Left cardiac atrium (tissue), 4 donors: ENCODE results near the gene AGAP9. TPM values are rescaled to one million over a fixed set of nuclear protein-coding genes. Genes with fewer than 3 reads are reported as not detected.
"Not testable (repeated sequence)": the region's sequence is repeated elsewhere in the genome, so short reads cannot be mapped to it uniquely, and the experiment has no call there.

ENCODE experiments used
- ATAC-seq, 2 donors: fragments of 200-7000 bp; cut with Tn5 transposase; one replicate each; pipeline ENCODE4 v1.9.1; 2020; ENCODE audit warnings: mild to moderate bottlenecking in 2 of 2, moderate library complexity in 2 of 2
- DNase-seq: peaks from one replicate; pipeline ENCODE4 v3.0.0-alpha.2; 2020
- intact Hi-C, 2 donors: fragments of 100-400 bp; cut with DNase I; formaldehyde crosslinking; loops; one replicate each; pipeline versions ENCODE4 v1.14.1 to v1.15.1; 2022 to 2023
- total RNA-seq, 2 donors: library from RNA; stranded (reverse); fragmentation: NEBNext Ultra II Directional; extraction: Animal tissue kit (Norgen Biotek cat#: 25700); gene quantifications; one replicate each; pipeline ENCODE4 v1.2.1, GENCODE V29; 2021
- donor health status: DM: no; HTN: yes; CAD: no.
- donor health status: DM: no; HTN: yes; CAD: no; lungs with severe emphysema.
- donor health status: DM: yes; HTN: yes; CAD: no.
- donor health status: Dilated cardiomyopathy.

AGAP9 gene
- total RNA-seq, 2 donors from 2014 or later: 2.6 to 2.7 TPM

- intact Hi-C loops, ATAC-seq, DNase-seq: not testable (repeated sequence)
Observed at GRCh38 chr10:47494226-47494625, 29.2 kb downstream of the AGAP9 start.

DNA sequence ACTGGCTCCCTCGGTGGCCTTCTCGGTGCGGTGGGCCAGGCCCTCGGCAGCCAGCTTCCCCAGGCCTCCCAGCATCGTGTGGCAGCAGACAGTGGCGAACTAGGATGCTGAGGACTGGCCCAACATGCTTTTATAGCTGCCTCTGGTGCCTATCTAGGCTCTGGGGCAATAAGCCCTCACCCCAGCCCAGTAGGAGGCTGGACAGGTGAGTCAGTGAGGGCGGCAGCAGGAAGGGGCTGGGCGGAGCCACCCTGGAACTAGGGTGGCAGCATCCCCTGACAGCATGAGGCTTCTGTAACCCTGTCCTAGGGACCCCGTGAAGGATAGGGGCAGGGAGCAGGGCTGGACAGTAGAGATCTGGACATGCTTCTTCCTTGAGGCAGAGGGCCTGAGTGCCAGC is 31.8 kb downstream of the AGAP9 start, which contains the start of gene FAM25G:
FAM25G (minus strand) TSS at position 101 of the 400 bp plus-strand sequence; CDS start at position 75, 26 bp downstream.
- intact Hi-C loops, ATAC-seq, DNase-seq: not testable (repeated sequence)

DNA sequence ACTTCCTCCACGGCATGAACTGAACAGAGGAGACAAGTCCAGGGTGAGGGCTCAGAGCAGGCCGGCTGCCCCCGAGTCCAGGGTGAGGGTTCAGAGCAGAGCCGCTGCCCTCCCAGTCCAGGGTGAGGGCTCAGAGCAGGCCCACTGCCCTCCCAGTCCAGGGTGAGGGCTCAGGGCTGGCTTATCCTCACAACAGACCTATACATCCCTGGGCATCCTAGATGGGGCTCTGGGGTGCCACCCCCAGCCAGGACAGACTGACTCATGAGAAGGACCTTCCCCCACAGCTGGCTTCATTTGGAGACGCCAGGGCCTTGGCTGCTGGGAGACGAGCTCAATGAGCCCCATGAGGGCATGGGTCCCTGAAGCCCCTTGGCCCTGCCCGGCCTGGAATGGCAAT is 33.8 kb downstream of the AGAP9 start:
- ATAC-seq, DNase-seq, intact Hi-C loops: not testable (repeated sequence)

GRCh38 chr10:47485943-47486342 is 37.5 kb downstream of the AGAP9 start:
- DNase-seq, ATAC-seq, intact Hi-C loops: not testable (repeated sequence)

- intact Hi-C loops, DNase-seq, ATAC-seq: not testable (repeated sequence)
Observed at GRCh38 chr10:47484786-47485185, 38.7 kb downstream of the AGAP9 start.

- DNase-seq, intact Hi-C loops: not testable (repeated sequence)
- ATAC-seq: peak; percentile 23 to 63
Observed at GRCh38 chr10:47483923-47484322, 39.5 kb downstream of the AGAP9 start, which contains the start of gene ANXA8. TSS of gene ANXA8 (minus strand) at chr10:47484115. CDS start at chr10:47483933, 182 bp downstream.

DNA sequence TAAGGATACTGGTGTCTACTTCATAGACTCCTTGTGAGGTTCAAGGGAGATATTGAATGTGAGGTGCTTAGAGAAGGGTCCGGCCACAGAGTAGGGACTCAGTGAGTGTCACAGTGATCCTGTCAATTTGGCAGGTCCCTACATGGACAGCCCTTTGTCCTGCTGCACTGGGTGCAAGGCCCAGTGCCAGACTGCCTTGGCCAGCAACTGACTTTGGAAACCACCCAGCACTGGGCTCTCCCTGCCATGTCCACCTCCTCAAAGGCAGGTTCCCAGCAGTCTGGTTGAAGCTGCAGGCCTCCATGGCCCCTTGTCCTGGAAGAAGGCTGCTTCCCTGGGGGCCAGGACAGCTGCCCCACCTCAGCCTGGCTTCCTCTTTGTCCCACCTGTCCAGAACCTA is 41.1 kb downstream of the AGAP9 start:
- peak; percentile 22 to 65 for ATAC-seq
- DNase-seq, intact Hi-C loops: not testable (repeated sequence)

- ATAC-seq: peak in 1 of 2 donors; percentile 31
- intact Hi-C loops, DNase-seq: not testable (repeated sequence)
Observed at GRCh38 chr10:47481768-47482181, 41.7 kb downstream of the AGAP9 start.

GRCh38 chr10:47481182-47481766 is 42.2 kb downstream of the AGAP9 start:
- intact Hi-C loops, DNase-seq: not testable (repeated sequence)
- peak; percentile 20 to 74 for ATAC-seq

- ATAC-seq, DNase-seq, intact Hi-C loops: not testable (repeated sequence)
Observed at GRCh38 chr10:47480133-47480532, 43.3 kb downstream of the AGAP9 start.

DNA sequence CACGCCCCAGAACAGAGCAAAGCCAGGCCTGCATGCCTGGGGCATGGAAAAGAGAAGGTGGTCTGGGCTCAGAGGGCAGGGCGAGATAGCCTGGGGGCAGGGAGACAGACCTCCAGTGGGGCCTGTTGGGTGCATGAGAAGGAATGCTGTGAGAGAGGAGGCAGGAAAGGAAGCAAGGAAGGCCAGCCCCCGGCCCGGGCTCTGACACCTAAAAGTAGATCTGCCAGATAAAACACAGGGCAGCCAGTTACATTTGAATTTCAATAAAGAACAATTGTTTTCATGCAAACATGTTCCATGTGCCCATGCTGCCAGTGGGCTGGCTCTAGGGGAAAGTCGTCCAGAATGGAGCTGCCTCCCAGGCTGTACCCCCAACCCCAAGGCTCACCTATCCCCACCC is 45.3 kb downstream of the AGAP9 start:
- DNase-seq, intact Hi-C loops, ATAC-seq: not testable (repeated sequence)

- DNase-seq, intact Hi-C loops, ATAC-seq: not testable (repeated sequence)
Observed at GRCh38 chr10:47477078-47477477, 46.4 kb downstream of the AGAP9 start.

DNA sequence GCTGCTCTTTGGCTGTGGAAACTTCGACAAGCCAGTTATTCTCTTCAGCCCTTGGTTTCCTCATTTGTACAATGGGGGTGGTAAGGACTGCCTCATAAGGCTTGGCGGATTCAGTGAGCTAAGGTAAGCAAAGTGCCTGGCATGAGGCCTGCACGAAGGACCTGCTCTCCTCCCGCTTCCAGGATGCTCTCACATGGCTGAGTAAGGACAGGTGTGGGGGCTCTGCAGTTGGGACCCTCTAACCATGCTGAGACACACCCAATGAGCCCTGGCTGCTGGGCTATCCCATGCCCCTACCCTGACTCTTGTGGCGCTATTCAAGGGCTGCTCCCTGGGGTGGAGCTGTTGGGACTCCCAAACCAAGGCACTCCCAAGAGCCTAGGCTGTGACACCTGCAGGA is 48.3 kb downstream of the AGAP9 start:
- DNase-seq, ATAC-seq, intact Hi-C loops: not testable (repeated sequence)

GRCh38 chr10:47473516-47473915 is 49.9 kb downstream of the AGAP9 start:
- peak in 1 of 2 donors; percentile 22 for ATAC-seq

GRCh38 chr10:47472647-47473046 is 50.8 kb downstream of the AGAP9 start:
- DNase-seq, intact Hi-C loops: not testable (repeated sequence)
- ATAC-seq: peak in 1 of 2 donors; percentile 64

More at GRCh38 chr10:47473516-47473915, 49.9 kb downstream of the AGAP9 start:
- DNase-seq, intact Hi-C loops: not testable (repeated sequence)

- DNase-seq, ATAC-seq, intact Hi-C loops: not testable (repeated sequence)
Observed at GRCh38 chr10:47472072-47472471, 51.4 kb downstream of the AGAP9 start.

- DNase-seq, intact Hi-C loops: not testable (repeated sequence)
Observed at GRCh38 chr10:47468731-47469528, 54.5 kb downstream of the AGAP9 start.

GRCh38 chr10:47467957-47468356 is 55.5 kb downstream of the AGAP9 start:
- DNase-seq, ATAC-seq, intact Hi-C loops: not testable (repeated sequence)

More at GRCh38 chr10:47468731-47469528, 54.5 kb downstream of the AGAP9 start:
- not testable (repeated sequence) for ATAC-seq

DNA sequence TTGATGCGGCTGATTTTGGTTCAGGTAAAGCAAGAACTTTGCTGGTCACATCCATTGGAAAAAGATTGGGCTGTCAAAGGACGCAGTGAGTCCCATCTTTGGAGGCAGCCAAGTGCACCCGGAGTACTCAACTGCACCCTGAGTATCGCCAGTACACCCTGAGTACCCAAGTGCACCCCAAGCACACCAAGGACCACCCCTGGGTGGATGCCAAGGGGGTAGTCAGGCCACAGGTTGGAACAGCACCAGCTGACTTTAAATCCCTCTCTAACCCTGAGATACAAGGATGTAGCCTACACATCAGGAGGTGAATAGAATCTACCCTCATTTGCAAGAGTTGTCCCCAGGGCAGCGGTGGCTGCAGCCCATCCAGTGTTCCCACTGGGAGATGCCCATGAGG is 56.0 kb downstream of the AGAP9 start:
- intact Hi-C loops, ATAC-seq, DNase-seq: not testable (repeated sequence)
